GM19193 (cell line): ENCODE measurements around the gene PAX8.

ENCODE experiments used
- POLR2A ChIP-seq: IDR thresholded peaks from 4 replicates; pipeline ENCODE4 v1.6.1; 2011; ENCODE audit not compliant: insufficient read depth, insufficient read length; ENCODE audit errors: extremely low read depth

The PAX8 gene

GRCh38 chr2:113278073-113278741 lies 514 bp downstream of the PAX8 start:
- TF ChIP-seq POLR2A = no peak

GRCh38 chr2:113277474-113278072 lies 1.1 kb downstream of the PAX8 start:
- no peak for TF ChIP-seq POLR2A

- TF ChIP-seq POLR2A = no peak
Observed at GRCh38 chr2:113276761-113277425, 1.8 kb downstream of the PAX8 start.

- no peak for TF ChIP-seq POLR2A
Observed at GRCh38 chr2:113276216-113276760, 2.4 kb downstream of the PAX8 start.

- no peak for TF ChIP-seq POLR2A
Observed at GRCh38 chr2:113275556-113276215, 3.0 kb downstream of the PAX8 start.

GRCh38 chr2:113274432-113274831 lies 4.3 kb downstream of the PAX8 start:
- TF ChIP-seq POLR2A = no peak

GRCh38 chr2:113273981-113274380 lies 4.7 kb downstream of the PAX8 start:
- TF ChIP-seq POLR2A = no peak

GRCh38 chr2:113273027-113273551 lies 5.6 kb downstream of the PAX8 start:
- no peak for TF ChIP-seq POLR2A

- no peak for TF ChIP-seq POLR2A
Observed at GRCh38 chr2:113272477-113272876, 6.2 kb downstream of the PAX8 start.

GRCh38 chr2:113268621-113269360 lies 9.9 kb downstream of the PAX8 start:
- no peak for TF ChIP-seq POLR2A

GRCh38 chr2:113266431-113266830 lies 12.3 kb downstream of the PAX8 start:
- TF ChIP-seq POLR2A = no peak

- no peak for TF ChIP-seq POLR2A
Observed at GRCh38 chr2:113264713-113265403, 13.9 kb downstream of the PAX8 start.

GRCh38 chr2:113263546-113263945 lies 15.2 kb downstream of the PAX8 start:
- no peak for TF ChIP-seq POLR2A

- TF ChIP-seq POLR2A = no peak
Observed at GRCh38 chr2:113260991-113261390, 17.7 kb downstream of the PAX8 start.
